Muscle of leg (tissue), 11 donors: ENCODE results near the gene KIAA1958. TPM values are rescaled to one million over a fixed set of nuclear protein-coding genes. Genes with fewer than 3 reads are reported as not detected.

Experiments
- DNase-seq: peaks from one replicate; pipeline ENCODE4 v3.0.0; 2013
- H3K27ac ChIP-seq: one replicate; pipeline ENCODE4 v1.5.1; 2013; ENCODE audit warnings: mild to moderate bottlenecking, low read length, control low read depth
- H3K27me3 ChIP-seq: one replicate; pipeline ENCODE4 v1.6.1; 2013; ENCODE audit warnings: low read length; ENCODE audit not compliant: control insufficient read depth, insufficient read depth
- H3K36me3 ChIP-seq: one replicate; pipeline ENCODE4 v1.6.1; 2013; ENCODE audit warnings: low read length; ENCODE audit not compliant: control insufficient read depth, insufficient read depth
- H3K4me1 ChIP-seq: one replicate; pipeline ENCODE4 v1.6.1; 2013; ENCODE audit warnings: low read length; ENCODE audit not compliant: control insufficient read depth, insufficient read depth
- H3K4me3 ChIP-seq: one replicate; pipeline ENCODE4 v1.5.1; 2013; ENCODE audit warnings: low read length, control low read depth
- H3K9me3 ChIP-seq: replicated peaks from 2 replicates; pipeline ENCODE4 v1.6.1; 2013; ENCODE audit warnings: low read depth, low read length; ENCODE audit not compliant: control insufficient read depth
- WGBS: methylation state at CpG from one replicate; pipeline ENCODE4 v1.1.5; 2013; ENCODE audit warnings: missing lambda C conversion rate; ENCODE audit not compliant: insufficient coverage; 5-methylcytosine and 5-hydroxymethylcytosine counted together
- polyA plus RNA-seq, 8 donors: library from polyadenylated mRNA; unstranded; fragments of 120-200 nt; gene quantifications; one replicate each; pipeline versions ENCODE4 v1.2.1 to v1.2.3, GENCODE V29; 2013; ENCODE audit warnings: inconsistent platforms in 1 of 8, low replicate concordance in 1 of 8; ENCODE audit not compliant: insufficient read length in 8 of 8, insufficient read depth in 1 of 8
- total RNA-seq: library from RNA; stranded (reverse); fragments of 120-200 nt; gene quantifications from one replicate; pipeline ENCODE4 v1.2.4, GENCODE V29; 2013

The KIAA1958 gene
- total and polyA plus RNA-seq, 9 donors: 2.1 to 4.9 (median 3.3) TPM

- Histone ChIP-seq H3K27me3 (no peaks in the 10 kb centered on the region), H3K27ac (no peak overlapping the region), H3K4me1 (no peaks in the 10 kb centered on the region), H3K36me3 (no peaks in the 10 kb centered on the region), H3K9me3 (no peaks in the 10 kb centered on the region), H3K4me3 (no peak overlapping the region)
- WGBS: no CpG with 5 or more reads among the region's 3 CpGs
- DNase-seq: peak; percentile 50
Observed at GRCh38 chr9:112520656-112521055, 34.0 kb downstream of the KIAA1958 start.

- Histone ChIP-seq H3K4me3 (no peak overlapping the region), H3K4me1 (no peaks in the 10 kb centered on the region), H3K36me3 (no peaks in the 10 kb centered on the region), H3K27me3 (no peaks in the 10 kb centered on the region), H3K27ac (no peak overlapping the region), H3K9me3 (no peaks in the 10 kb centered on the region)
- DNase-seq: no peak
- no CpG with 5 or more reads among the region's 1 CpG for WGBS
Observed at GRCh38 chr9:112526973-112527372, 40.3 kb downstream of the KIAA1958 start.

GRCh38 chr9:112527959-112528358, 41.3 kb downstream of the KIAA1958 start:
- Histone ChIP-seq H3K4me1 (no peaks in the 10 kb centered on the region), H3K36me3 (no peaks in the 10 kb centered on the region), H3K27ac (no peak overlapping the region), H3K4me3 (no peak overlapping the region), H3K9me3 (no peaks in the 10 kb centered on the region), H3K27me3 (no peaks in the 10 kb centered on the region)
- 80% methylated on average over 2 of the region's 2 CpGs for WGBS
- DNase-seq: no peak

- no peaks in the 10 kb centered on the region for H3K36me3 ChIP-seq
- H3K4me3 ChIP-seq: no peak overlapping the region
- no peak overlapping the region for H3K27ac ChIP-seq
- WGBS: no CpG with 5 or more reads among the region's 2 CpGs
- DNase-seq: no peak
- no peaks in the 10 kb centered on the region for H3K27me3 ChIP-seq
- H3K4me1 ChIP-seq: no peaks in the 10 kb centered on the region
- H3K9me3 ChIP-seq: no peaks in the 10 kb centered on the region
Observed at GRCh38 chr9:112529316-112529715, 42.7 kb downstream of the KIAA1958 start.

- Histone ChIP-seq H3K27ac (no peak overlapping the region), H3K36me3 (no peaks in the 10 kb centered on the region), H3K27me3 (no peaks in the 10 kb centered on the region), H3K9me3 (no peaks in the 10 kb centered on the region), H3K4me1 (no peaks in the 10 kb centered on the region), H3K4me3 (no peak overlapping the region)
- no CpG with 5 or more reads among the region's 6 CpGs for WGBS
- peak; percentile 45 for DNase-seq
Observed at GRCh38 chr9:112530751-112531205, 44.2 kb downstream of the KIAA1958 start.

GRCh38 chr9:112531666-112532282, 45.1 kb downstream of the KIAA1958 start:
- 83% methylated on average over 1 of the region's 6 CpGs for WGBS
- Histone ChIP-seq H3K9me3 (no peaks in the 10 kb centered on the region), H3K27me3 (no peaks in the 10 kb centered on the region), H3K4me3 (no peak overlapping the region), H3K36me3 (no peaks in the 10 kb centered on the region), H3K27ac (no peak overlapping the region), H3K4me1 (no peaks in the 10 kb centered on the region)
- no peak for DNase-seq

- no peaks in the 10 kb centered on the region for H3K36me3 ChIP-seq
- no peaks in the 10 kb centered on the region for H3K27me3 ChIP-seq
- no peaks in the 10 kb centered on the region for H3K9me3 ChIP-seq
- no peak overlapping the region for H3K27ac ChIP-seq
- H3K4me3 ChIP-seq: no peak overlapping the region
- no CpG with 5 or more reads among the region's 1 CpG for WGBS
- no peak for DNase-seq
- H3K4me1 ChIP-seq: no peaks in the 10 kb centered on the region
Observed at GRCh38 chr9:112532427-112532826, 45.8 kb downstream of the KIAA1958 start.

- DNase-seq: no peak
- Histone ChIP-seq H3K36me3 (no peaks in the 10 kb centered on the region), H3K9me3 (no peaks in the 10 kb centered on the region), H3K27ac (no peak overlapping the region), H3K4me1 (no peaks in the 10 kb centered on the region), H3K4me3 (no peak overlapping the region), H3K27me3 (no peaks in the 10 kb centered on the region)
- no CpG with 5 or more reads among the region's 3 CpGs for WGBS
Observed at GRCh38 chr9:112533660-112534059, 47.0 kb downstream of the KIAA1958 start.

GRCh38 chr9:112535301-112535700, 48.7 kb downstream of the KIAA1958 start:
- no CpG with 5 or more reads among the region's 1 CpG for WGBS
- Histone ChIP-seq H3K27ac (peak overlapping the region; percentile 68), H3K4me3 (no peak overlapping the region), H3K9me3 (no peaks in the 10 kb centered on the region), H3K4me1 (no peaks in the 10 kb centered on the region), H3K27me3 (no peaks in the 10 kb centered on the region), H3K36me3 (no peaks in the 10 kb centered on the region)
- DNase-seq: peak; percentile 87

- peak; percentile 18 for DNase-seq
Observed at GRCh38 chr9:112535811-112536210, 49.2 kb downstream of the KIAA1958 start.

GRCh38 chr9:112537561-112537960, 50.9 kb downstream of the KIAA1958 start:
- Histone ChIP-seq H3K4me3 (no peak overlapping the region), H3K27ac (no peak overlapping the region), H3K27me3 (no peaks in the 10 kb centered on the region), H3K36me3 (no peaks in the 10 kb centered on the region), H3K9me3 (no peaks in the 10 kb centered on the region), H3K4me1 (no peaks in the 10 kb centered on the region)
- 100% methylated on average over 1 of the region's 1 CpG for WGBS
- DNase-seq: no peak

More at GRCh38 chr9:112535811-112536210, 49.2 kb downstream of the KIAA1958 start:
- Histone ChIP-seq H3K4me3 (no peak overlapping the region), H3K4me1 (no peaks in the 10 kb centered on the region), H3K27me3 (no peaks in the 10 kb centered on the region), H3K9me3 (no peaks in the 10 kb centered on the region), H3K27ac (peak overlapping the region; percentile 68), H3K36me3 (no peaks in the 10 kb centered on the region)
- no CpG with 5 or more reads among the region's 1 CpG for WGBS
